ENCODE data around the gene SYNDIG1. TPM values are rescaled to one million over a fixed set of nuclear protein-coding genes. Genes with fewer than 3 reads are reported as not detected.

The SYNDIG1 gene
- total RNA-seq: not detected in 2 replicates

- DNase-seq (ENCODE audit: low read depth, low spot score): no peak
Measured at GRCh38 chr20:24469116-24469893, at the start of gene SYNDIG1. Gene SYNDIG1, plus strand, starts transcription at chr20:24469629. Its CDS starts 73,469 bp downstream, at chr20:24543098.

GRCh38 chr20:24419786-24420185 is 49.6 kb upstream of the SYNDIG1 start:
- DNase-seq (ENCODE audit: low read depth, low spot score): no peak

GRCh38 chr20:24420567-24420966 is 48.9 kb upstream of the SYNDIG1 start:
- no peak for DNase-seq (ENCODE audit: low read depth, low spot score)

GRCh38 chr20:24421071-24421470 is 48.4 kb upstream of the SYNDIG1 start:
- DNase-seq (ENCODE audit: low read depth, low spot score): no peak

GRCh38 chr20:24422091-24422760 is 47.2 kb upstream of the SYNDIG1 start:
- DNase-seq (ENCODE audit: low read depth, low spot score): no peak

- DNase-seq (ENCODE audit: low read depth, low spot score): no peak
Measured at GRCh38 chr20:24423390-24424313, 45.8 kb upstream of the SYNDIG1 start.

GRCh38 chr20:24425523-24426135 is 43.8 kb upstream of the SYNDIG1 start:
- no peak for DNase-seq (ENCODE audit: low read depth, low spot score)

GRCh38 chr20:24431279-24432045 is 38.0 kb upstream of the SYNDIG1 start:
- no peak for DNase-seq (ENCODE audit: low read depth, low spot score)

GRCh38 chr20:24432046-24432442 is 37.4 kb upstream of the SYNDIG1 start:
- DNase-seq (ENCODE audit: low read depth, low spot score): no peak

- no peak for DNase-seq (ENCODE audit: low read depth, low spot score)
Measured at GRCh38 chr20:24436160-24436559, 33.3 kb upstream of the SYNDIG1 start.

GRCh38 chr20:24437196-24438082 is 32.0 kb upstream of the SYNDIG1 start:
- DNase-seq (ENCODE audit: low read depth, low spot score): no peak

- no peak for DNase-seq (ENCODE audit: low read depth, low spot score)
Measured at GRCh38 chr20:24438331-24438730, 31.1 kb upstream of the SYNDIG1 start.

GRCh38 chr20:24439737-24440387 is 29.6 kb upstream of the SYNDIG1 start:
- DNase-seq (ENCODE audit: low read depth, low spot score): no peak

GRCh38 chr20:24441661-24442060 is 27.8 kb upstream of the SYNDIG1 start:
- no peak for DNase-seq (ENCODE audit: low read depth, low spot score)

- no peak for DNase-seq (ENCODE audit: low read depth, low spot score)
Measured at GRCh38 chr20:24442909-24443308, 26.5 kb upstream of the SYNDIG1 start.

GRCh38 chr20:24443436-24443835 is 26.0 kb upstream of the SYNDIG1 start:
- no peak for DNase-seq (ENCODE audit: low read depth, low spot score)

- no peak for DNase-seq (ENCODE audit: low read depth, low spot score)
Measured at GRCh38 chr20:24444526-24445190, 24.8 kb upstream of the SYNDIG1 start.

- no peak for DNase-seq (ENCODE audit: low read depth, low spot score)
Measured at GRCh38 chr20:24445510-24446170, 23.8 kb upstream of the SYNDIG1 start.
